Subcutaneous adipose tissue (tissue), 4 donors: ENCODE measurements around the gene CRTC1. TPM values are rescaled to one million over a fixed set of nuclear protein-coding genes. Genes with fewer than 3 reads are reported as not detected.

Experiments
- total RNA-seq, 4 donors: library from RNA; depleted of rRNA; stranded (reverse); fragments of >200 nt; gene quantifications; one replicate each; pipeline ENCODE4 v1.1.0, GENCODE V29; 2016
- TF ChIP-seq, protein P1 (sequence below): fragments of 450-650 bp; IDR thresholded peaks from one replicate; pipeline ENCODE4 v1.5.1; 2016; ENCODE audit warnings: low read depth, mild to moderate bottlenecking, control low read depth, antibody characterized with exemption, moderate library complexity

Gene CRTC1
- total RNA-seq, 4 donors from 2014 or later: 2.0 to 8.3 (median 3.9) TPM

DNA sequence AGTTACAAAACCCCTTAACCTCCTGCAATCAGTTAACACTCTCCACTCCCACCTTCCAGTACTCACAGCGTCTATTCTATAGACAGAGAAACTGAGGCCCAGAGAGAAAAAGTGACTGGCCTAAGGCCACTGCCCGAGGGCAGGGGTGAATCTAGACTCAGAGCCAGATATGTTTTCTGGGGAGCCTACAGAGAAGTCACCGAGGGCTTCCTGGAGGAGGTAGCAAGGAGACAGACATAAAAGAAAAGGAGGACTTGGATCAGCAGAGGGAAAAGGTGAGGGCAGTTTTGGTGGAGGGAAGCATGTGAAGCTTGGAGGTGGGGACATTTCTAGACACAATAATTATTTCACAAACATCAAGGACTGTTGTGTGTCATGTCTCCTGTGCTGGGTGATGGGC, 109.2 kb downstream of the CRTC1 start:
- TF ChIP-seq, protein P1, sequence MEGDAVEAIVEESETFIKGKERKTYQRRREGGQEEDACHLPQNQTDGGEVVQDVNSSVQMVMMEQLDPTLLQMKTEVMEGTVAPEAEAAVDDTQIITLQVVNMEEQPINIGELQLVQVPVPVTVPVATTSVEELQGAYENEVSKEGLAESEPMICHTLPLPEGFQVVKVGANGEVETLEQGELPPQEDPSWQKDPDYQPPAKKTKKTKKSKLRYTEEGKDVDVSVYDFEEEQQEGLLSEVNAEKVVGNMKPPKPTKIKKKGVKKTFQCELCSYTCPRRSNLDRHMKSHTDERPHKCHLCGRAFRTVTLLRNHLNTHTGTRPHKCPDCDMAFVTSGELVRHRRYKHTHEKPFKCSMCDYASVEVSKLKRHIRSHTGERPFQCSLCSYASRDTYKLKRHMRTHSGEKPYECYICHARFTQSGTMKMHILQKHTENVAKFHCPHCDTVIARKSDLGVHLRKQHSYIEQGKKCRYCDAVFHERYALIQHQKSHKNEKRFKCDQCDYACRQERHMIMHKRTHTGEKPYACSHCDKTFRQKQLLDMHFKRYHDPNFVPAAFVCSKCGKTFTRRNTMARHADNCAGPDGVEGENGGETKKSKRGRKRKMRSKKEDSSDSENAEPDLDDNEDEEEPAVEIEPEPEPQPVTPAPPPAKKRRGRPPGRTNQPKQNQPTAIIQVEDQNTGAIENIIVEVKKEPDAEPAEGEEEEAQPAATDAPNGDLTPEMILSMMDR: no peak

DNA sequence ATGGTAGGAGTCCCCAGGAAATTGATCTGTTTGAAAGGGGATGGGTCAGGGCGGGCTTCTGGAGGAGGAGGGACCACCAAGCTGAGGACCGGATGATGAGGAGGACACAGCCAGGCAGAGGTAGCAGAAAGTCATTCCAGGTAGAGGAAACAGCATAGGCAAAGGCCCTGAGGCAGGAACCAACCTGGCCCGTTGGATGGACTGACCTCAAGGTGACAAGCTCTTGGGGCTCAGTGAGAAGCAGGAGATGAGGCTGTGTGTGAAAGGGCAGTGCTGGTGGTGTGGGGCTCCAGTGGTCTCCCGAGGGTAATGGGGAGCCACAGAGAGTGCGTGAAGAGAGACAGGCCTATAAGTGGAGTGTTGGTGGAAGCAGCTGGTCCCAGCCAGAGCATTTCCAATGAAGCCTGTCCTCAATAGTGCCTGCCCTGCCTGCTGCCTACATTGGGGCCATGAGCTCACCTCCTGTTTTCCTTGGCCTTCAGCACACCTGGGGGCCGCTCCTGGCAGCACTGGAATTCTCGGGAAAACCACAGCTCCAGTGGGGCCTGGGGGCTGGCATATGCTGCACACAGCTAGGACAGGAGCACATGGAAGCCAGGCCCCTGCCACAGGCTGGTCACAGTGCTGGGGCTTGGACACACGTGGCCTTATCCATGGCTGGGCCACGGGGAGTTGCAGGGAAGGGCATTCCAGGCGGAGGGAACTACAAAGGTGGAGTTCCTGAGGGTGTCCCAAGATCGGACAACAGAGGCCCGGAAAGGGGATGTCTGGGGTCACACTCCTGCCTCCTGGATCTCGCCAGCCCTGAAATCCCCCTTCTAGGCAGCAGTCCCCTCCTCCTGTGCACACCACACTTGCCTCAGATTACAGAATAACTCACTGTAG, 109.9 kb downstream of the CRTC1 start:
- TF ChIP-seq, protein P1: no peak

DNA sequence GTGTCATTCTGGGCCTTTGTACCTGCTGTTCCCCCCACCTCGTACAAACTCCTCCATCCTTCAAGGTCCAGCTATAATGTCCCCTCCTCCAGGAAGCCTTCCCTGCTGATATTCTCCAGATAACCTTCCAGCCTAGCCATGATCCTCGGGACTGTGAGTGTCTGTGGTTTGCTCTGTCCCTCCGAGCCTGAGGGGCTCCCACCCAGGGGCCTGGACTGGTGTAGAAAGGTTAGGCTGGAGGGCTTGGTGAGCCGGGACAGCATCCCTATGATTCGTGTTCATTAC, 110.5 kb downstream of the CRTC1 start:
- TF ChIP-seq, protein P1: no peak

DNA sequence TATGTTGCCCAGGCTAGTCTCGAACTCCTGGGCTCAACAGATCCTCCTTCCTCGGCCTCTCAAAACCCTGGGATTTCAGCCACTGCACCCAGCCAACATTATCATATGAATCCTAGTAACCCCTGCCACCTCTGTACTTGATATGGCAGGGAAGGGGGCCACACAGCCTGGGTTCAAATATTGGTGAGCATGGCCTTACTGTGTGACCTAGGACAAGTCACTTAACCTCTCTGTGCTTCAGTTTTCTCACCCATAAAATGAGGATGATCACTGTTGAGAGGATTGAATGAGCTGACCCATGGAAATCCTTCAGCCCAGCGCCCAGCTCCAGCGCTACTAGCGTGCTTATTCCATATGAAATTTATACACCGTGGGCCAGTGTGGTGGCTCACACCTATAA, 111.2 kb downstream of the CRTC1 start:
- TF ChIP-seq, protein P1: no peak

DNA sequence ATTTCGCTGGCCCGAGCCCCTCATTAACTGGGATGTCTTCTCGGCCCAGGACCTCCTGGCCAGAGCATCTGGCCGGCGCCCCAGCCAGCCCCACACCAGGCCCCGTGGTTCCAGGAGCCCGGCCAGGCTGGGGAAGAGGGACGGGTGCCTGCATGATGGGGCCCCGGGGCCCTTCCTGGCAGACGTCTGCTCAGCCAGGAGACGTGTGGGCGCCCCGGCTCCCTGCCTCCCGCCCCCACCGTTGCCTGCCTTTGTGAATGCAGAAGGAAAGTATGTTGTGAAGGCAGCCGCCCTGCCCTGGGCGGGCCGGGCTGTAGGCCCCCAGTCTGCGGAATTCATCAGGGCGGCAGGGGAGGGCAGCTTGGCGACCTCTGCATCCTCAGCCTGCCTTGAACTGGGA, 112.1 kb downstream of the CRTC1 start:
- TF ChIP-seq, protein P1: no peak

DNA sequence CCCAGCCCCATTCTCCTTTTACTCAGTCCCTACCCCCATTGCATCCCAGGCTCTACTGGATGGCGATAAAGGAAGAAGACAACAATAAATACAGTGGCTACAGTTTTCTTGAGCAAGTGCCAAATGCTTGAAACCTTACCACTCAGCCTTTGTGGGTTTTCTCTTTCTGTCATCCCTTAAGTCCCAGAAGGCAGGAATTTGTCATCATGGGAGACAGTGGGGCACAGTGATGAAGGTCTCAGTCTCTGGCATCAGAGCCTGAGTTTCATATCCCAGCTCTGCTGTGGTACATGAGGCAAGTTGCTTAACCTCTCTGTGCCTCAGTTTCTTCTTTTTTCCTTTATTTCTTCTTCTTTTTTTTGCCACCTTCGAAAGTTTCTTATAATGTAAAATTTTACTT, 112.8 kb downstream of the CRTC1 start:
- TF ChIP-seq, protein P1: no peak

DNA sequence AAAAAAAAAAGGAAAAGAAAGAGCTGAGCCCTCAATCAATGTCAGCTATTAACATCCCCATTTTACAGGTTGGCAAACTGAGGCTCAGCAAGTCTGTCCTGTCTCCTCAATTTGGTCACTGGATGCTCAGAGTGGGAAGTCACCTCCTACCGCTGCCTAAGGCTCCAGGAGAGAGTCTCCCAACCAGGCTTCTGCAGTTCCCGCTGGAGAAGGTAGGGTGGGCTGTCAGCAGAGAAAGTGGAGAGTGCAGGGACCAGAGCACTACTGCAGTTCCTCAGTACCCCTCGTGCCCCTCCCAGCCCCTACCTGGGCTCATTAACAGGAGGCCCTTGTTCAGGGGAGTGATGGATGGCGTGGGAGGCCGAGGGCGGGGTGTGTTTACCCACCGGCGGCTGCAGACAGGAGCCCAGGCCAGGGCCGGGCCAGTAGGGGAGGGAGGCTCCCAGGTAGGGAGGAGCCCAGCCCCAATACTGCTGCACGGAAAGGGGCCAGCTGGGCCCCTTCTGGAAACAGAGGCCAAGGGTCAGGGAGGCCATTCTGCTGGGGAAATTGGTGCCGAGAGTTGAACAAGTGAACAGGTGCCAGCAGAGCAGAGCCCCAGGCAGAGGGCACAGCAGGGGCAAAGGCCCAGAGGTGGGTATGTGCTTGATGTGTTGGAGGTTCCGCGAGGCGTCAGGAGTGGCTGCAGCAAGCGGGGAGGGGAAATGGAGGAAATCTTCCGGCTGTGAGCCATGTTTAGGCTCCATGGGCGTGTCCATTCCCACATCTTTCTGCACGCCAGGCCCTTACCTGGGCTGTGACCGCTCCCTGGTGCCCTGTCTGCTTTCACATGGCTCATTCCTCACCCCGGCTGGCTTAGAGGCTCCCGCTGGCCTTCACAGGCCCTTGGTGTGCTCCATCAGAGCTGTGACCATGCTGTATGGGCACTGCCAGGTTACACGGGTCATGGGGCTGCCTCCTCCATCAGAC, 115.2 kb downstream of the CRTC1 start:
- TF ChIP-seq, protein P1: no peak
